GM21529 (cell line): ENCODE data around the gene FYN.

Experiments
- ATAC-seq: cut with Tn5 transposase; IDR thresholded peaks from one replicate; pipeline ENCODE4 v1.9.1; 2021; ENCODE audit not compliant: unreplicated experiment

FYN gene

GRCh38 chr6:111732390-111732789, 140.9 kb downstream of the FYN start:
- ATAC-seq, result no peak

GRCh38 chr6:111731456-111732195, 141.6 kb downstream of the FYN start:
- ATAC-seq, result no peak

GRCh38 chr6:111730864-111731263, 142.4 kb downstream of the FYN start:
- no peak for ATAC-seq

GRCh38 chr6:111727802-111728201, 145.4 kb downstream of the FYN start:
- ATAC-seq, result no peak

GRCh38 chr6:111727041-111727440, 146.2 kb downstream of the FYN start:
- ATAC-seq, result no peak

- ATAC-seq, result no peak
These were observed 147.7 kb downstream of the FYN start for GRCh38 chr6:111725446-111726112.

GRCh38 chr6:111724505-111724904, 148.7 kb downstream of the FYN start:
- peak; percentile 98 for ATAC-seq

GRCh38 chr6:111724039-111724438, 149.2 kb downstream of the FYN start:
- peak; percentile 27 for ATAC-seq

- no peak for ATAC-seq
These were observed 149.8 kb downstream of the FYN start for GRCh38 chr6:111723412-111723970.

GRCh38 chr6:111722179-111722731, 151.0 kb downstream of the FYN start:
- ATAC-seq, result no peak

GRCh38 chr6:111721753-111722154, 151.5 kb downstream of the FYN start:
- ATAC-seq, result no peak

GRCh38 chr6:111720931-111721496, 152.2 kb downstream of the FYN start:
- no peak for ATAC-seq

GRCh38 chr6:111718990-111719389, 154.3 kb downstream of the FYN start:
- no peak for ATAC-seq

GRCh38 chr6:111718326-111718725, 154.9 kb downstream of the FYN start:
- no peak for ATAC-seq

GRCh38 chr6:111717621-111718020, 155.6 kb downstream of the FYN start:
- ATAC-seq, result no peak

- ATAC-seq, result no peak
These were observed 156.9 kb downstream of the FYN start for GRCh38 chr6:111716325-111716724.

- ATAC-seq, result no peak
These were observed 157.9 kb downstream of the FYN start for GRCh38 chr6:111715321-111715720.

GRCh38 chr6:111714416-111715270, 158.6 kb downstream of the FYN start:
- ATAC-seq, result no peak

- ATAC-seq, result no peak
These were observed 159.4 kb downstream of the FYN start for GRCh38 chr6:111713811-111714210.

- ATAC-seq, result no peak
These were observed 160.0 kb downstream of the FYN start for GRCh38 chr6:111713236-111713635.
